ENCODE results near the gene MICAL2. TPM values are rescaled to one million over a fixed set of nuclear protein-coding genes. Genes with fewer than 3 reads are reported as not detected.
A peak's percentile ranks its signal among the peaks of the same experiment; 100 is the strongest.

Gene MICAL2
- total RNA-seq, 1 donor from 2014 or later: 104 TPM

DNA sequence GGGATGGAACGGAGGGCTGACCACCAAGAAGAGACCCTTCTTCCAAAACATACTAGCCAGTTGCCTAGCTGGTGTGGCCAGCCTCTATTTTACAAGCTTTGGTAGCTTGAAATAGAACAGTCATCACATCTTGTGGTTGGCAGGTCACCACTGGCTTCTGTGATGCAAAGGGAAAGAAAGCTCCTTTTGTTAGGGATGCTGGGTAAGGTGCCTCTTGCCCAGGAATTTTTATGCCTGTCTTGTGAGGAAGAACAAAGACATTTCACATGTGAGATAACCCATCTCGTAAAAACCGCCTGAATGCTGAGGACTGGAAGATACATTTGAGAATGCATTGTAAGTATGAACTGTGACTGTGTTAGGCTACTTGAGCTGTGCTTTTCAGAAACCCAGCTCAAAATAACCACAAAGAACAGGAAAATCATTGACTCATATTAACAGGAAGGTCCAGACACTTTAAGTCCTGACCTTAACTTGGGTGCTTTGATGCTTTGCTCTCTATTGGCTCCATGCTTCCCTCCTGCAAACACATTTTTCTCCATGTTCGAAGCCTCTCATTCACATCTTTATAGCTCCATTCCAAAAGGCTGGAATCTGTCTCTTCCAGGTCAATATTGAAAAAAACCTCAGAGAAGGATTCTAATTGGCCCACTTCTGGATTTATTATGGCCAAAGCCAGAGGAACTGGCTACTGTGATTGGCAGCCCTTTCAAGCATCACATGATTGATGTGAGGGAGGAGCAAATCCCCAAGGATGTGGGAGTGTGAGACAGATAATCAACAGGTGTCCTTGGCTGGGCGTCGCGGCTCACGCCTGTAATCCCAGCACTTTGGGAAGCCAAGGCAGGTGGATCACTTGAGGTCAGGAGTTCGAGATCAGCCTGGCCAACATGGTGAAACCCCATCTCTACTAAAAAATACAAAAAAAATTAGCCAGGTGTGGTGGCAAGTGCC is 53.9 kb downstream of the MICAL2 start:
- TF ChIP-seq, protein P1, sequence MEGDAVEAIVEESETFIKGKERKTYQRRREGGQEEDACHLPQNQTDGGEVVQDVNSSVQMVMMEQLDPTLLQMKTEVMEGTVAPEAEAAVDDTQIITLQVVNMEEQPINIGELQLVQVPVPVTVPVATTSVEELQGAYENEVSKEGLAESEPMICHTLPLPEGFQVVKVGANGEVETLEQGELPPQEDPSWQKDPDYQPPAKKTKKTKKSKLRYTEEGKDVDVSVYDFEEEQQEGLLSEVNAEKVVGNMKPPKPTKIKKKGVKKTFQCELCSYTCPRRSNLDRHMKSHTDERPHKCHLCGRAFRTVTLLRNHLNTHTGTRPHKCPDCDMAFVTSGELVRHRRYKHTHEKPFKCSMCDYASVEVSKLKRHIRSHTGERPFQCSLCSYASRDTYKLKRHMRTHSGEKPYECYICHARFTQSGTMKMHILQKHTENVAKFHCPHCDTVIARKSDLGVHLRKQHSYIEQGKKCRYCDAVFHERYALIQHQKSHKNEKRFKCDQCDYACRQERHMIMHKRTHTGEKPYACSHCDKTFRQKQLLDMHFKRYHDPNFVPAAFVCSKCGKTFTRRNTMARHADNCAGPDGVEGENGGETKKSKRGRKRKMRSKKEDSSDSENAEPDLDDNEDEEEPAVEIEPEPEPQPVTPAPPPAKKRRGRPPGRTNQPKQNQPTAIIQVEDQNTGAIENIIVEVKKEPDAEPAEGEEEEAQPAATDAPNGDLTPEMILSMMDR (conservative IDR thresholded peaks at IDR 0.05; ENCODE audit: low read depth, low read length): no peak
- DNase-seq (ENCODE audit: low read depth): peak; percentile 64
- no peak overlapping the region for H3K4me3 ChIP-seq (ENCODE audit: low read depth, low read length)

GRCh38 chr11:12165237-12165875 is 55.0 kb downstream of the MICAL2 start:
- no peak for DNase-seq (ENCODE audit: low read depth)
- TF ChIP-seq, protein P1 (conservative IDR thresholded peaks at IDR 0.05; ENCODE audit: low read depth, low read length): no peak
- H3K4me3 ChIP-seq (ENCODE audit: low read depth, low read length): no peak overlapping the region

GRCh38 chr11:12166299-12167060 is 56.1 kb downstream of the MICAL2 start:
- DNase-seq (ENCODE audit: low read depth): no peak
- no peak overlapping the region for H3K4me3 ChIP-seq (ENCODE audit: low read depth, low read length)
- TF ChIP-seq, protein P1 (conservative IDR thresholded peaks at IDR 0.05; ENCODE audit: low read depth, low read length): no peak

- TF ChIP-seq, protein P1 (conservative IDR thresholded peaks at IDR 0.05; ENCODE audit: low read depth, low read length): no peak
- DNase-seq (ENCODE audit: low read depth): peak; percentile 66
- H3K4me3 ChIP-seq (ENCODE audit: low read depth, low read length): no peak overlapping the region
Measured at GRCh38 chr11:12167061-12168000, 56.9 kb downstream of the MICAL2 start.

DNA sequence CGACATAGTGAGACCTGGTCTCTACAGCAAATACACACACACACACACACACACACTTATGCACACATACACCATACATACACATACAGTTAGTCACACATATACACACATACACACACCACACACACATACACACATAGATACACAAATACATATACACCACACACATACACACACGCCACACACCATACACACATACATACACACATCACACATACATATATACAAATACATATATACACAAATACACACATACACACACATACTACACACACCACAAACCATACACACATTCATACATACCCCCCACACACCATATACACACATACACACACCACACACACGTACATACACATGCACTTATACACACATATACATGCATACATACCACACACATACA is 57.7 kb downstream of the MICAL2 start:
- DNase-seq (ENCODE audit: low read depth): no peak
- TF ChIP-seq, protein P1 (conservative IDR thresholded peaks at IDR 0.05; ENCODE audit: low read depth, low read length): no peak
- H3K4me3 ChIP-seq (ENCODE audit: low read depth, low read length): no peak overlapping the region

- TF ChIP-seq, protein P1 (conservative IDR thresholded peaks at IDR 0.05; ENCODE audit: low read depth, low read length): no peak
- no peak overlapping the region for H3K4me3 ChIP-seq (ENCODE audit: low read depth, low read length)
- DNase-seq (ENCODE audit: low read depth): no peak
Measured at GRCh38 chr11:12169822-12170221, 59.4 kb downstream of the MICAL2 start.
